Measurements from ENCODE around the gene CHDH.

Gene CHDH

GRCh38 chr3:53823956-53824657 is 22.1 kb downstream of the CHDH start:
- DNase-seq (ENCODE audit: low read depth), result no peak

DNA sequence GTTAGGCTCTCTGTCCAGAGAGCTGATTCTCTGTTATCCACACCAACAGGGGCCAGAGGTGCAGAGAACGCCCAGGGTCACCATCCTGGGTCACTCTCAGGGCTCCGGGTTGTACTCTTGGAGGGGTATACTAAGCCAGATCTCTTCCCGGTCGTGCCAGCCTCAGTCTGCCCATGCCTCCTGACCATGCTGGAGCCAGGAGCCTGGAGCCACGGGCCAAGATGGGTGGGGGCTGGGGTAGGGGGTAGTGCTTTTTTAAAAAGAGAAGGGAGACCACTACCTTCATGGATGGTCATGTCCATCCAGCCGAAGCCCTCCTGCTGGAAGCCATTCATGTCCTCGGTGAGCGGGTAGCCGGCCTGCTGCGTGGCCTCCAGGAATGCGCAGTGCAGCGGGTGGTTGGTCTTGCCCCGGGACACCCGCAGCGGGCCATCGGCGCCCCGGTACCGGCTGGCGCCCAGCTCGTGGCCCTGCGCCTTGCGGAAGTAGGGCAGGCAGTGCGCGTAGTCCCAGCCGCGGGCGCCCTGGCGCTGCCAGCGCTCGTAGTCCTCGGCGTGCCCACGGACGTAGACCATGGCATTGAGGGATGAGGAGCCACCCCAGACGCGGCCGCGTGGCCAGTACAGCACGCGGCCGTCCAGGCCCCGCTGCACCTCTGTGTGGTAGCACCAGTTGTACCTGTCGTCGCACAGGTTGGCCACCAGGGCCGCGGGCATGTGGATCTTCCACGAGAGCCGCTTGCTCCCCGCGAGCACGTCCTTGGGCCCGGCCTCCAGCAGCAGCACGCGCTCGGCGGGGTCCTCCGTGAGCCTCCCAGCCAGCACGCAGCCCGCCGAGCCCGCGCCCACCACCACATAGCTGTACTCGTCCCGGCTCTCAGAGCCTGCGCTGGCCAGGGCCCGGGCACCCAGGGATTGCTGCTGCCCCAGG is 22.9 kb downstream of the CHDH start:
- no peak for DNase-seq (ENCODE audit: low read depth)

DNA sequence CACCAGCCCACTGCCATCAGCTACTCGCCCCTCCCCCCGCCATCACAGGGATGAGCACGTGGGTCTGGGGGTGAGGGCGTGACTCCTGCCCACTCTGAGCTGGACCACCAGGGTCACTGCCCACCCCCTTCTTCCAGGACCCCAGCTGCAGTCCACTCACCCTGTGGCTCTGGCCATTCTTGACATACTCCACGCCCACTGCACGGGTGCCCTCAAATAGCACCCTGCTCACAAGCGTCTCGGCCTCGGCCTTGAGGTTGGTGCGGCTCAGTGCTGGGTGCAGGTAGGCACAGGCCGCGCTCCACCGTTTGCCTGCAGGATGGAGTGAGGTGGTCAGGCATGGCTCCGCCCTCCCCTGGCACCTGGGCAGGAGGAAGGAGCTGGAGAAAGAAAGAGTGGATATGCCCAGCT is 23.9 kb downstream of the CHDH start:
- no peak for DNase-seq (ENCODE audit: low read depth)

GRCh38 chr3:53821631-53822121 is 24.5 kb downstream of the CHDH start:
- no peak for DNase-seq (ENCODE audit: low read depth)

DNA sequence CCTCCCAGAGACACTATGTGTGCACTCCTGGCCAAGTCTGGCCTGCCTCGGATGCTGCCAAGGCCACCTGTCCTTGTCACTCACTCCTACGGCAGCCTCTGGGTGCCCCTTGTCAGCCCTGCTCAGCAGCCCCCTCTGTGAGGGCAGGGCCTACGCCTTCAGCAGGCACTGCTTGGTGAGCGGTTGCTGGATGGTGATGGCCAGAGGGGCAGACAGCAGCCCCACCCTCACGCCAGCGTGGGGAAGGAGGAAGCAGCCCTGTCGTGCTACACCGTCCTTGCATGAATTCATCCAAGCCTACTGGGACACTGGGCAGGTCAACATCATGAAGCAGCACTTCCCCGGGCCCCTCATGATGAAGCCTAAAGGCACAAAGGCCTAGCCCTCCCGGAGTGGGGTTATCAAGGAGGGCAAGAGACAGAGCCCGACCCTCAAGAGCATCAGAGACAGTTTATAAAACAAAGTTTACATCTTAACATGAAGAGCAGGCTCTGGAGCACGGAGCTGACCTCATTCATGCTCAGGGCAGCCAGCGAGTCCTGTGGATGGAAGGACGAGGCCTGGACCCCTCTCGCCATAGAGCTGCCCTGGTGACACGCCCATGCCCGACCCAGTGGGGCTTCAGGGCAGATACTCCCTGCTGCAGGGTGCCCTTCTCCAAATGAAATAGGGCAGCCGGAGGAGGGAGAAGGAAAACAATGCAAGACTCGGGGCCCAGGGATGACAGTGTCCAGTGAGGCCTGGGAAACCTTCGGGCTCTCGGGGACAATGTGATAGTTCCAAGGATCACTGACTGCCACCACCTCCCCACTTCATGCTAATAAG is 25.3 kb downstream of the CHDH start:
- DNase-seq (ENCODE audit: low read depth), result no peak

DNA sequence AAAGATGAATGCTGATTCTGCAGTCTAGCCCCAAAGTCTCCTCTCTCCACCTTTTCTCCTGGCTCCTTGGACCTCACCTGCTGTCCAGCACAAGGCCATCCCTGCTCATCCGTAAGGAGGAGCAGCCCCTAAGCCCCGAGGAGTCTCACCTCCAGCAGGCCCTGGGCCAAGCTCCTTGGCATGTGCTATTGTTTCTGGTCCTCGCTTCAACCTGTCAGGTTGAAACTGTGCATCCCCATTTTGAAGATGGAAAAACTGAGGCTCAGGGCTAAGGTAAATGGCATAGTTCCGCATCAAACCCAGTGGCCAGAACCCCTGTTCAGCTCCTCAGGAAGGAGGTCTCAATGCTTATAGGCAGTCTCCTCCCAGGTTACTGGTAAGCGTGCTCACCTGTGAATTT is 26.1 kb downstream of the CHDH start:
- DNase-seq (ENCODE audit: low read depth), result no peak

DNA sequence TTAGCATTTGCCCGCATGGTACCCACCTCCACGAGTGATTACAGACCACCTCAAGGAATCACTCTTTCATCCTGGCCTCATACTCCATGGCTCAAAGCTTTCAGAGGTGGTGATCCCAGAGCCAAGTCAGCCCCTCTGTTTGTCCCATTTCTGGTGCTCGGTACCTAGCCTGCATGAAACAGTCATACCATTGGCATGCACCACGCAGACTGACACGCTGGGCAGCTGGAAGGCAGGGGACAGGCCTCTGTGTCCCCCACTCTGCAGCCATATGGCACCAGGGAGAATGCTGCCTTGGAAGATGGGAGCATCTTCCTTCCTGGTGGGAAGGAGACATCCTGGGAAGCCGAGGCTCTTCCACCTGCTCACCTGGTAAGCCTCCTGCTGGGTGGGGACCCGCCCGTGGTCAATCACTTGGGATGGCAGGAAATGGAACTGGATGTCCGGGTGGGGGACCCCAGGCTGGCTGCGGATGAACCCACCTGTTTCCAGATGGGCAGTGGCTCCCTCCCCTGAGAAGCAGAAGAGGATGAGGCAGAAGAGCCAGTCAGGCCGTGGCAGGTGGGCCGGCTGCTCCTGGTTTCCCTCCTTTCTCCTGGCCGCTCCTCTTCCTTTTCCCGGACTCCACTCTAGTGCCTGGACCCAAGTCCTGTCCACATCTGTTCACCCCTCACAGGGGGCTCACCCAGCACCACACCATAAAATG is 26.9 kb downstream of the CHDH start:
- DNase-seq (ENCODE audit: low read depth), result no peak

- no peak for DNase-seq (ENCODE audit: low read depth)
These were observed 27.7 kb downstream of the CHDH start for GRCh38 chr3:53818221-53819162.

DNA sequence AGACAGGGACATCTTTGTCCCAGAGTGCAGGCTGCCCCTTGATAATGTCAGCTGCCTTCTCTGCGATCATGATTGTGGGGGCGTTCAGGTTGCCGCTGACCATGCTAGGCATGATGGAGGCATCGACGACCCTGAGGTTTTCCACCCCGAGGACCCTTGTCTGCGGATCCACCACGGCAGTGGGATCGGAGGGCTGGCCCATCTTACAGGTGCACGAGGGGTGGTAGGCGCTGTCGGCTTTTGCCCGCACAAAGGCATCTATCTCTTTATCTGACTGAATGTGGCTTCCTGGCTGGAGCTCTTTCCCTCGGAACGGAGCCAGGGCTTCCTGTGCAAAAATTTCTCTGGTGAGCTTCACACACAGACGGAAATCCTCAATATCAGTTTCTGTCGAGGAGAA is 28.4 kb downstream of the CHDH start:
- no peak for DNase-seq (ENCODE audit: low read depth)

DNA sequence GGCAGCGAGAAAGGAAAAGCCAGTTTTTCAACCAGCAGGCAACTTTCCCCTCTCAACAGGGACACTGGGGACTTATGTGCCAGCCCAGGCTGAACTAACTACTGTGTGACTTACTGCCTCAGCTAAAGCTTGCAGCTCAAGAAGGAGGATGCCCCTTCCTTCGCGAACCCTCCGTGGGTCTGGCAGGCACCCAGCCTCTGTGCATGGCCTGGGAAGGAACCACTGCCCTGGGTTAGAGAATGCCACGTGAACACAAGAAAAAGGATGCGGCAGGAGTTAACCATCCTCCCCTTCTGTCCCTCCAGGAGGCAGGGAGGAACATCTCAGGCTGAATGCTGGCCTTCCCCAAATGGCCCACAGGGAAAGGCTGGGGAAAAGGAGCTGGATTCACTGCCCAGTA is 29.0 kb downstream of the CHDH start:
- DNase-seq (ENCODE audit: low read depth), result no peak

DNA sequence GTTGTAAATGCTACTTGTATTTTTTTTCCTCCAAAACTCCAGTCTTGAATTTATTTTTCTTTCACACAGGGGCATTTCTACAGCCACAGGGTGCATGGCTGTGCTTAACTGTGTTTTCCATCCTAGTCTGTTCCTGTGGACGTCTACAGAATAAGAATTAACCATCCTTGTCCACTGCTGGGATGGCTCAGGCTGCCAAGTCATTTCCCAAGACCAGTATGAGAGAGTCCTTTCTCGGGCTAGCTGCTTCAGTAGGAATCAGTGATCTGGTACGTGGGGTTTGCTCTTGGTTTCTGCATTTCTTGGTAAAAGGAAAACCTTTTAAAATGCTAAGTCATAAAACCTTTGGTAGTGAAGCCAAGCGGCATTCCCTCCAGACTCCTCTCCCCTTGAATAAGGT is 29.8 kb downstream of the CHDH start:
- DNase-seq (ENCODE audit: low read depth), result no peak

- no peak for DNase-seq (ENCODE audit: low read depth)
These were observed 30.6 kb downstream of the CHDH start for GRCh38 chr3:53815651-53816050.

GRCh38 chr3:53815067-53815466 is 31.2 kb downstream of the CHDH start:
- DNase-seq (ENCODE audit: low read depth), result no peak

GRCh38 chr3:53813876-53814275 is 32.3 kb downstream of the CHDH start:
- no peak for DNase-seq (ENCODE audit: low read depth)

DNA sequence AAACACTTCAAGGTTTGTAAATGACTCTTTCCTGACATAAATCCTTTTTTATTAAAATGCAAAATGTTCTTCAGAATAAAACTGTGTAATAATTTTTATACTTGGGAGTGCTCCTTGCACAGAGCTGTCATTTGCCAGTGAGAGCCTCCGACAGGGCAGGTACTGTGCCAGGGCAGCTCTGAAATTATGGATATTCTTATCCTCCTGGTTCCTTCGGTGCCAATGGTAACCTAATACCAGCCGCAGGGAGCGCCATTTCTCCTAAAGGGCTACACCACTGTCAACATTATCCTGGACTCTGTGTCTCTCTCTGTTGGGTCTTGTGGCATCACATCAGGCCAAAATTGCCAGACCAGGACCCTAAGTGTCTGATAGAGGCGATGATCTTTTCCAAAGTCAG is 33.0 kb downstream of the CHDH start:
- DNase-seq (ENCODE audit: low read depth), result no peak

DNA sequence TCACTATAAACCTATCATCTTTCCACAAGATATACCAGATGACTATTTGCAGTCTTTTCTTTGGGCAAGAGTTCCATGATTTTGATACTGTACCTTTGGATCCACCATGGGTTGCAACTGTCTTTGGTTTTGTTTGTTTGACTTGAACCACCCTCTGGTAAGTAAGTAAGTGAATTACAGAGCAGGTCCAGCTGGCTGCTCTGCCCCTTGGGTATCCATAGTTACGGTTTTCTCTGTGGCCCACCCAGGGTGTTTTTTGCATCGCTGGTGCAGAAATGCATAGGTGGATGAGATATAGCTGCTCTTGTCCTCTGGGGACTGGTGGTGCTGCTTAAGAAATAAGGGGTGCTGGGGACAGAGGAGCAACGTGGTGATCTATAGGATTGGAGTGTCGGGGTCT is 33.8 kb downstream of the CHDH start:
- DNase-seq (ENCODE audit: low read depth), result no peak

DNA sequence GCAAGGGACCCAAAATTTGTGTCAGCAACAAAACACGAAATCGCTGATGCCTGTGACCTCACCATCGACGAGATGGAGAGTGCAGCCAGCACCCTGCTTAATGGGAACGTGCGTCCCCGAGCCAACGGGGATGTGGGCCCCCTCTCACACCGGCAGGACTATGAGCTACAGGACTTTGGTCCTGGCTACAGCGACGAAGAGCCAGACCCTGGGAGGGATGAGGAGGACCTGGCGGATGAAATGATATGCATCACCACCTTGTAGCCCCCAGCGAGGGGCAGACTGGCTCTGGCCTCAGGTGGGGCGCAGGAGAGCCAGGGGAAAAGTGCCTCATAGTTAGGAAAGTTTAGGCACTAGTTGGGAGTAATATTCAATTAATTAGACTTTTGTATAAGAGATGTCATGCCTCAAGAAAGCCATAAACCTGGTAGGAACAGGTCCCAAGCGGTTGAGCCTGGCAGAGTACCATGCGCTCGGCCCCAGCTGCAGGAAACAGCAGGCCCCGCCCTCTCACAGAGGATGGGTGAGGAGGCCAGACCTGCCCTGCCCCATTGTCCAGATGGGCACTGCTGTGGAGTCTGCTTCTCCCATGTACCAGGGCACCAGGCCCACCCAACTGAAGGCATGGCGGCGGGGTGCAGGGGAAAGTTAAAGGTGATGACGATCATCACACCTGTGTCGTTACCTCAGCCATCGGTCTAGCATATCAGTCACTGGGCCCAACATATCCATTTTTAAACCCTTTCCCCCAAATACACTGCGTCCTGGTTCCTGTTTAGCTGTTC is 34.9 kb downstream of the CHDH start:
- no peak for DNase-seq (ENCODE audit: low read depth)

DNA sequence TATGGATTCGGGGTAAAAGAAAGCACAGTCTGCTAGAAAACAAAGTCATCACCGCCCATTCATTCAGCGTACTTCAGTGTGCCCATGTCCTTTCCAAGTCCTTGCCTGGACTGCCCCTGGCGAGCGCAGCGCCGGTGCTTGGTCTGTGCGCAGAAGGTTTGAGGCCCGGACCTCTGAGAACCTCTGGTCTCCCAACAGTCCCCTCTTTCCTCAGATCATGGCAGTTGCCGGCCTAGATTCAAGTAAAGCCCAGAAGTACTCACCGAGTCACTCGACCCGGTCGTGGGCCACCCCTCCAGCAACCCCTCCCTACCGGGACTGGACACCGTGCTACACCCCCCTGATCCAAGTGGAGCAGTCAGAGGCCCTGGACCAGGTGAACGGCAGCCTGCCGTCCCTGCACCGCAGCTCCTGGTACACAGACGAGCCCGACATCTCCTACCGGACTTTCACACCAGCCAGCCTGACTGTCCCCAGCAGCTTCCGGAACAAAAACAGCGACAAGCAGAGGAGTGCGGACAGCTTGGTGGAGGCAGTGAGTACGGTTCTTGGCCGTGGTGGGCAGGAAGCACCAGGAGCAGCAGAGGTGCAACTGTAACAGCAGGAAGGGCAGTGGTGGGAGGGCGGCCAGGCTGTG is 36.3 kb downstream of the CHDH start:
- DNase-seq (ENCODE audit: low read depth), result no peak

GRCh38 chr3:53809267-53809666 is 37.0 kb downstream of the CHDH start:
- DNase-seq (ENCODE audit: low read depth), result no peak
